Kidney epithelial cell (primary cell): ENCODE measurements around the gene COMMD10. TPM values are rescaled to one million over a fixed set of nuclear protein-coding genes. Genes with fewer than 3 reads are reported as not detected.
"Not testable (repeated sequence)": the region's sequence is repeated elsewhere in the genome, so short reads cannot be mapped to it uniquely, and the experiment has no call there.

Experiments used
- DNase-seq: peaks from one replicate; pipeline ENCODE4 v3.0.0-alpha.2; 2010; ENCODE audit warnings: low read depth
- H3K27me3 ChIP-seq: 2 replicates; pipeline ENCODE4 v1.6.0; 2011; ENCODE audit warnings: low read length; ENCODE audit not compliant: control insufficient read depth, insufficient read depth
- H3K36me3 ChIP-seq: 2 replicates; pipeline ENCODE4 v1.5.1; 2011; ENCODE audit warnings: low read length; ENCODE audit not compliant: control insufficient read depth, insufficient read depth
- H3K4me3 ChIP-seq: 2 replicates; pipeline ENCODE4 v1.5.1; 2011; ENCODE audit warnings: low read depth, mild to moderate bottlenecking, control low read depth, low read length
- total RNA-seq: library from RNA; depleted of rRNA; stranded (reverse); fragments of >200 nt; gene quantifications from 2 replicates; pipeline ENCODE4 v1.2.3, GENCODE V29; 2015
- TF ChIP-seq, protein P1 (sequence below): IDR thresholded peaks from 2 replicates; pipeline ENCODE4 v1.5.1; 2011; ENCODE audit warnings: mild to moderate bottlenecking, moderate library complexity, low read length, control low read depth, inconsistent platforms; ENCODE audit not compliant: insufficient read depth, poor library complexity, severe bottlenecking

The COMMD10 gene
- total RNA-seq, 1 donor from 2014 or later: 32.0 TPM

DNA sequence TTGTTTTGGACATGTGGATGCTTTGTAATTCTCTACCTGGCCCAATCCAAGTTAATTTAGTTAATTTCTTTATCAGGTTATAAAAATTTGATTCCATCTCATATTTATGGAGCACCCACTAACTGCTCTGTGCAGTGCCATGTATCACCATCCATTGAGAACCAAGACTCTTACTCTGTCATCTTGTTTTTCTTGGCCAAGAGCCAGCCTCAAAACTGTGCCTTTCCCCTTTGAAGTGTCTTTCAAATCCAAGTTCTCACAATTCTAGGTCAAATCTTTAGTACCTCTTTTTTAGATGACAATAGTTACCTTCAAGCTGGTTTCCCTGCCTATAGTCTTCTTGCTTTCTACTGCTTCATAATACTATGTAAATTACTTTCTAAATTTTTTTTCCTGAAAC is 3.2 kb downstream of the COMMD10 start:
- TF ChIP-seq, protein P1, sequence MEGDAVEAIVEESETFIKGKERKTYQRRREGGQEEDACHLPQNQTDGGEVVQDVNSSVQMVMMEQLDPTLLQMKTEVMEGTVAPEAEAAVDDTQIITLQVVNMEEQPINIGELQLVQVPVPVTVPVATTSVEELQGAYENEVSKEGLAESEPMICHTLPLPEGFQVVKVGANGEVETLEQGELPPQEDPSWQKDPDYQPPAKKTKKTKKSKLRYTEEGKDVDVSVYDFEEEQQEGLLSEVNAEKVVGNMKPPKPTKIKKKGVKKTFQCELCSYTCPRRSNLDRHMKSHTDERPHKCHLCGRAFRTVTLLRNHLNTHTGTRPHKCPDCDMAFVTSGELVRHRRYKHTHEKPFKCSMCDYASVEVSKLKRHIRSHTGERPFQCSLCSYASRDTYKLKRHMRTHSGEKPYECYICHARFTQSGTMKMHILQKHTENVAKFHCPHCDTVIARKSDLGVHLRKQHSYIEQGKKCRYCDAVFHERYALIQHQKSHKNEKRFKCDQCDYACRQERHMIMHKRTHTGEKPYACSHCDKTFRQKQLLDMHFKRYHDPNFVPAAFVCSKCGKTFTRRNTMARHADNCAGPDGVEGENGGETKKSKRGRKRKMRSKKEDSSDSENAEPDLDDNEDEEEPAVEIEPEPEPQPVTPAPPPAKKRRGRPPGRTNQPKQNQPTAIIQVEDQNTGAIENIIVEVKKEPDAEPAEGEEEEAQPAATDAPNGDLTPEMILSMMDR: no peak
- no peak for DNase-seq

DNA sequence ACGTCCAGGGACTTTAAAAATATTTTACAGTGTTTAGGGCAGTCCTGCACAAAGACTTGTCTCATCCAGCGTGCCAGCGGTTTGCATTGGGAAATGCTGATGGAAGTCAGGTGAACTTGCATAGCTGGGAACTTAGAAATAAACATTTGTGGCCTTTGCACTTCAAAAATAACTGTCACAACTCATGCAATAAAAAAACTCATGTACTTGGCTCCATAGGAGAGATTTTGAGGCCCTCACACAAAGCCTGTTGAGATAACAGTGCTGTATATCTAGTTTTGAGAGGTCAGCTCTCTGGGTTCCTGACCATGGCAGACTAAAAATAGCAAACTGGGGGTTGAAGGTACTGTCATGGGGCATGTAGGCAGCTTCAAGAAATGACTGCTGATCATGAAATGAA is 5.5 kb downstream of the COMMD10 start:
- no peak overlapping the region for H3K4me3 ChIP-seq
- no peaks in the 10 kb centered on the region for H3K27me3 ChIP-seq
- no peak for DNase-seq
- no peaks in the 10 kb centered on the region for H3K36me3 ChIP-seq
- TF ChIP-seq, protein P1: no peak

More for the DNA sequence above, 3.2 kb downstream of the COMMD10 start:
- H3K36me3 ChIP-seq: no peaks in the 10 kb centered on the region
- no peaks in the 10 kb centered on the region for H3K27me3 ChIP-seq
- H3K4me3 ChIP-seq: no peak overlapping the region

DNA sequence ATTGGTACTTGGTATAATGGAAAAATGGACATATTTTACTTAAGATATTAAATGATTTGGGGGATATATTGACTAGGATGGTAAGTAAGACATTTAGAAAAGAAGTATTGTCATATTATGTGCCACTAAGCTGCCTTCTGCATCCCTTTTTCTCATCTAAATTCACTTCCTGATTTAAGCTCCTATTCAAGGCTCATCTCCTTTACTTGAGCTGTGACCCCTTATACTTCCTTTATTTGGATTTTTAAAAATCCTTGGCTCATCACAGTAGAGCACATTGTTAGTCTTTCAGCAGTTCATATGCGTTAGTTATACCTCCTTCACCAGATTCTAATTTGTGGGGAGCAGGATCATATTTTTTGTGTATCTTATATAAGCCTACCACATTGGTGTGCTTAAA is 6.6 kb downstream of the COMMD10 start:
- Histone ChIP-seq H3K27me3 (no peaks in the 10 kb centered on the region), H3K4me3 (no peak overlapping the region), H3K36me3 (no peaks in the 10 kb centered on the region)
- TF ChIP-seq, protein P1: no peak
- DNase-seq: no peak

DNA sequence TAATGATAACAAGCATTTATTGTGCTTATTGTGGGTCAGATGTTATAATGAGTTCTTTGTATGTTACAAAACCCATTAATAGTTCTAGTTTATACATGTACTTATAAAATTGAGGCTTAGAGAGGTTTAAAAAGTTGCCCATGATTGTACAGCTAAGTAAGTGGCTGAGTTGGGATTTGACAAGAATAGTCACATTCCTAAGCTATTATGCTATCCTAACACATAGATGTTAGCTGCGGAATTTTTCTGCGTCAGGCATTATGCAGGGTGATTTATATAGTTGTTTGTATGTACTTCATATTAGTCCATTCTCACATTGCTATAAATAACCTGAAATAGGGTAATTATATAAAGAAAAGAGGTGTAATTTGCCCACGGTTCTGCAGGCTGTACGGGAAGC is 12.5 kb downstream of the COMMD10 start:
- TF ChIP-seq, protein P1: no peak
- no peak for DNase-seq
- H3K27me3 ChIP-seq: no peaks in the 10 kb centered on the region
- no peaks in the 10 kb centered on the region for H3K36me3 ChIP-seq
- H3K4me3 ChIP-seq: no peak overlapping the region

DNA sequence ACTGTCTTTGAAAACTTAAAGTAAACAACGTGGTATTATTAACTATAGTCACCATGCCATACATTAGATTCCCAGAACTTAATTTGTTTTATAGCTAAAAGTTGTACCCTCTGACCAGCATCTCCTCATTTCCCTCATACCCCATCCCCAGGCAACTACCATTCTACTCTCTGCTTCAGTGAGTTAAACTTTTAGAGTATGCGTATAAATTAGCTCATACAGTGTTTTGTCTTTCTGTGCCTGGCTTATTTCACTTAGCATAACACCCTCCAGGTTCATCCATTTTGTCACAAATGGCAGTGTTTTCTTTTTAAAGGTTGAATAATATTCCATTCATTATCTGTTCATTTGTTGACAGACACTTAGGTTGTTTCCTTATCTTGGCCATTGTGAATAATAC is 14.2 kb downstream of the COMMD10 start:
- Histone ChIP-seq H3K36me3 (no peaks in the 10 kb centered on the region), H3K4me3 (no peak overlapping the region), H3K27me3 (no peaks in the 10 kb centered on the region)
- TF ChIP-seq, protein P1: no peak
- no peak for DNase-seq

DNA sequence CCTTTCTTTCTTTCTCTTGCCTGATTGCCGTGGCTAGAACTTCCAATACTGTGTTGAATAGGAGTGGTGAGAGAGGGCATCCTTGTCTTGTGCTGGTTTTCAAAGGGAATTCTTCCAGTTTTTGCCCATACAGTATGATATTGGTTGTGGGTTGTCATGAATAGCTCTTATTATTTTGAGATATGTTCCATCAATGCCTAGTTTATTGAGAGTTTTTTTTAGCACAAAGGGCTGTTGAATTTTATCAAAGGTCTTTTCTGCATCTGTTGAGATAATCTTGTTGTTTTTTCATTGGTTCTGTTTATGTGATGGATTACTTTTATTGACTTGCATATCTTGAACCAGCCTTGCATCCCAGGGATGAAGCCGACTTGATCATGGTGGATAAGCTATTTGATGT is 20.1 kb downstream of the COMMD10 start:
- not testable (repeated sequence) for H3K4me3 ChIP-seq, DNase-seq, H3K36me3 ChIP-seq, H3K27me3 ChIP-seq
